Measurements from ENCODE around the gene FOXRED2.
A peak's percentile ranks its signal among the peaks of the same experiment; 100 is the strongest.
"Not testable (repeated sequence)": the region's sequence is repeated elsewhere in the genome, so short reads cannot be mapped to it uniquely, and the experiment has no call there.

The FOXRED2 gene

GRCh38 chr22:36519906-36520305, 13.1 kb upstream of the FOXRED2 start:
- not testable (repeated sequence) for DNase-seq (ENCODE audit: low read depth in 2 of 2, low spot score in 1 of 2)

DNA sequence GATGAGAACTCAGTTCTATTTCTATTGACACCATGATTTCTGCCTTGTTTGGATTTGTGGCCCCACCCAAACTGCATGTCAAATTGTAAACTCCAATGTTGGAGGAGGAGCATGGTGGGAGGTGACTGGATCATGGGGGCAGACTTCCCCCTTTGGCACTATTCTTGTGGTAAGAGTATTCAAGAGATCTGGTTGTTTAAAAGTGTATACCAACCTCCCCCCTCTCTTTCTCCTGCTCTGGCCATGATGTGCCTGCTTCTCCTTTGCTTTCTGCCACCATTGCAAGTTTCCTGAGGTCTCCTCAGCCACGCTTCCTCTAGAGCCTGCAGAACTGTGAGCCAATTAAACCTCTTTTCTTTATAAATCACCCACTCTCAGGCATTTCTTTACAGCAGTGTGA, 7.9 kb upstream of the FOXRED2 start:
- DNase-seq (ENCODE audit: low read depth in 2 of 2, low spot score in 1 of 2): no peak

GRCh38 chr22:36512991-36513390, 6.2 kb upstream of the FOXRED2 start:
- DNase-seq (ENCODE audit: low read depth in 2 of 2, low spot score in 1 of 2): no peak

GRCh38 chr22:36512333-36512732, 5.5 kb upstream of the FOXRED2 start:
- DNase-seq (ENCODE audit: low read depth in 2 of 2, low spot score in 1 of 2): no peak

DNA sequence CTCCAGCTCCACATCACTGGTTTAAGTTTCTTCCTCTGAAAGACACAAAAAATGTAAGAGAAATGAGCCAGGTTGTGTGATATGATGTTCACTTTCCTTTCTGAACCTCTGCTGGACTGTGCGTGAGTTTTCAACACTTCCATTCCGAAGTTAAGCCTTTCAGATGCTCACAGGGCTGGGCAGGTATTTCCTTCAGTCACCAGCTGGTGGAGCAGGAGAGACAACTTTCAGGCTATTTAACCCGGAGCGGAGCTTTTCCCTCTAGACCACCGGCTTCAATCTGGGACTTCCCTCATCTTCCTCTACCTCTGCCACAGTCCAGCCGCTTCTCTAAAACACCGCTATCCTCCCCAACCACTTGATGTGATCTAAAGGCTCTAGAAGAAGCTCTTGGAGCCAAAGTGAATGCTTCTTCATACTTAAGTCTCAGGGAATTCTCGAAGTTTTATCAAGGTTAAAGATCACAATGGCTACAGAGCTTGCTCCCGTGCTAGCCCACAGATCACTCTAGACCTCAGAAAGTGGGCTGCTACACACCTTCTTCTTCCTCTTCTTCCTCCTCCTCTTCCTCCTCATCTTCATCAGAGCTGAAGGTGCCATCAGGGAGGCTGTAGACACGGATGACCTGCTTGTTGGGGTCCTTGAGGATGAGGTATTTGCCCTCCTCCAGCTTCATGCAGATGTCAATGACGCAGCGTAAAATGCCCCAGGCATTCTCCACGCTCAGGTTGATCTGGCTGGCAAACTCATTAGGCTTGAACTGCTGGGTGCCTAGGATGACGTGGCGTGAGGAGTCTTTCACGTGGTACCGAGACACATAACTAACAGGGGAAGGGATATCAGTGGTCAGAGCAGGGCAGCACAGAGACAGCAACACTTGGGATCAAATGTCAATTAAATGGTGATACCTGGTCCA, 4.4 kb upstream of the FOXRED2 start:
- DNase-seq (ENCODE audit: low read depth in 2 of 2, low spot score in 1 of 2): no peak

- no peak for DNase-seq (ENCODE audit: low read depth in 2 of 2, low spot score in 1 of 2)
Observed at GRCh38 chr22:36510384-36510783, 3.5 kb upstream of the FOXRED2 start.

DNA sequence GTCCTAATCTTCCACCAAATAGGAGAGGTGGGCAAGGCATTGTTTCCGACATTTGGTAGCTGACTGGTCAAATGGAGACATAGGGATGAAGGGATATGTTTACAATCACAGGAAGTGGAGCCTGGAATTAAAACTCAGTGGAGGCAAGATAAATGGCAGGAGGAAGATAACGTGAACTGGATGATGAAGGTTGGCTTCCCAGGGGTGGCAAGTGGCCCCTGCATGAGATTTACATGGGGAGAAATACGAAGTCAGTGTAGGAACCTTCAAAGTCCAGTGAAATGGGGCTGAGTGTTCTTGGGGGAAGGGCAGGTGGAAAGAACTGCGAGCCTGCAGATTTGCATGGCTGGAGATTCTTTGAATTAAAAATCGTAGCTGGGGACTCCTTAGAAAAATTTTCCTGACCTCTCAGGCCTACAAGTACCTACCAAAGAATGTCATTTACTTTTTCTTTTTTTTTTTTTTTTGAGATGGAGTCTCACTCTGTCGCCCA, 724 bp upstream of the FOXRED2 start:
- no peak for DNase-seq (ENCODE audit: low read depth in 2 of 2, low spot score in 1 of 2)

DNA sequence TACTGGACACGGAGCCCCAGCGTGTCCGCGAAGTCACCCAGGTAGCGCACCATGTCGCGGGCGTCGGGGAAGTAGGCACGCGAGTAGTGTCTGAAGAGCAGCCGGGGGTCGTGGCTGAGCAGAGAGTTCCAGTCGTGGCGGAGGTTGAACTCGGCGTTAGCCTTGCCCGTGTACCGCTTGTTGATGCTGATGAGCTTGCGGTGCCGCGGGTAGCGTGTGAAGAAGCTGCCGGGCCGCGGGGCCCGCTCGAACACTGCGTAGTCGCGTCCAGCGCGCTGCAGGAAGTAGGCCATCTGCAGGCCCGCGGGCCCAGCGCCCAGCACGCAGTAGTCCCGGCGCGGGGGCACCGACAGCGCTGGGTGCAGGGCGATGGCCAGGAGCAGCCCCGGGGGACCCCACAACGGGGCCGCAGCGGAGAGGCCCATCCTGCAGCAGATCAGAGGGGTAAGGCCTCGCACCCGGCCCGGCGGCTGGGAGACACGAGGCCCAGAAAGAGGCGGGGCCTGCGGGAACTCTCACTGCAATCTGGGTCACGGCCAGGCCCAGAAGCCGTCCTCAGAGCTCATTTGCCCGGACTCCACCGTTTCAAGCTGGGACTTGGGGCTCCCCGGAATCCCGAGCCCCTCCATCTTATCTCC, 723 bp downstream of the FOXRED2 start:
- DNase-seq (ENCODE audit: low read depth in 2 of 2, low spot score in 1 of 2): no peak

- DNase-seq (ENCODE audit: low read depth in 2 of 2, low spot score in 1 of 2): no peak
Observed at GRCh38 chr22:36497910-36498665, 8.8 kb downstream of the FOXRED2 start.

DNA sequence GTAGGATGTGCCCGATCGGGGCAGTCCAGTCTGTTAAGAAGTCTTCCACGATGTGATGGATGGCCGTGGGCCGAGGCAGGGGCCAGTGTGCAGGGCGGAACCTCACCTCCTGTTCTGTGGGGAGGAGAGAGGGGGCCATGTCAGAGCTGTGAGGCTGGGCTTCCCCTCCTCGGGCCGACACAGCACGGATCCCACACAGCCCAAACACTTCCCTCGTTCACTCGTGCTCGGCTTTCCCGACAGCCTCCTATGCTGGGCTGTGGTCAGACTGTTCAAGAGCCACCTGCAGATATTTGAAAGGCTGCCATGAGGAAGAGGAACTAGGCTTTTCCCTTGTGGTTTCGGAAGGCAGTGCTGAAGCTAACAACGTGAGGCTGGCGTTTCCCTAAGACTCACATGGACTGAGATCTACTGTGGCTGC, 13.1 kb downstream of the FOXRED2 start:
- DNase-seq (ENCODE audit: low read depth in 2 of 2, low spot score in 1 of 2): no peak

DNA sequence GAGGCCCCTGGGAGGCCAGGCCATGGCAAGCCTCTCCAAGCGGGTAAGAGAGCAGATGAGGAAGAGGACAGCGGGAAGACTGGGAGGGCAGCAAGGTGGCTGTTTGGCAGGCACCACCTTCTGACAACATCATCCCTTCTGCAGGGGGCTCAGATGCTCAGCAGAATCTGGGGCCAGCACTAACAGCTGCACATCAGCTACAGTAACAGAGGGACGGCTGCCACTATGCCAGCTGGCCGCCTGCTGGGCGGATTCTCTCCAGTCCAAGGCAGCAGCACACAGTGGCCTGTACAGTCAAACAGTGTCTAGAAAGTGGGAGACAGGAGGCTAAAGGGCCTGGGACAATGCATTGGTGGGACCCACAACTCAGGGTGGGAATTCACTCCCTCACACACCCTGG, 14.7 kb downstream of the FOXRED2 start:
- DNase-seq (ENCODE audit: low read depth in 2 of 2, low spot score in 1 of 2): no peak

- DNase-seq (ENCODE audit: low read depth in 2 of 2, low spot score in 1 of 2): no peak
Observed at GRCh38 chr22:36491155-36491554, 15.7 kb downstream of the FOXRED2 start.

GRCh38 chr22:36486619-36487384, 20.0 kb downstream of the FOXRED2 start:
- peak; percentile 39 to 41 for DNase-seq (ENCODE audit: low read depth in 2 of 2, low spot score in 1 of 2)

- DNase-seq (ENCODE audit: low read depth in 2 of 2, low spot score in 1 of 2): peak; percentile 92
Observed at GRCh38 chr22:36481393-36482168, 25.3 kb downstream of the FOXRED2 start, which contains the start of gene TXN2. Gene TXN2 (minus strand): TSS chr22:36481640. CDS start chr22:36480837, 803 bp downstream.

- DNase-seq (ENCODE audit: low read depth in 2 of 2, low spot score in 1 of 2): no peak
Observed at GRCh38 chr22:36480941-36481392, 25.9 kb downstream of the FOXRED2 start.

DNA sequence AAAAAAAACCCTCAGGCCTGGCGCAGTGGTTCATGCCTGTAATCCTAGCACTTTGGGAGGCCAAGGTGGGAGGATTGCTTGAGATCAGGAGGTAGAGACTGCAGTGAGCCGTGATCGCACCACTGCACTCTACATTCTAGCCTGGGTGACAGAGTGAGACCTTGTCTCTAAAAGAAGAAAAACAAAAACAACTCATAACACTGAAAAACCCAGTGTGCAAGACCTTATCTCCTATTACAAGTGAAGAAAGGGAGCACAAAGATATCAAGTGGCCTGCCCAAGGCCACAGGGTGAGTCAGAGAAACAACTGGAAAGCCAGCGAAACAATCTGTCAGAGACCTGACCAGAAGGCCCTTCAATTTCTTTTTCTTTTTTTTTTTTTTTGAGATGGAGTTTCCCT, 27.9 kb downstream of the FOXRED2 start:
- no peak for DNase-seq (ENCODE audit: low read depth in 2 of 2, low spot score in 1 of 2)

GRCh38 chr22:36475341-36475740, 31.5 kb downstream of the FOXRED2 start:
- DNase-seq (ENCODE audit: low read depth in 2 of 2, low spot score in 1 of 2): no peak

- no peak for DNase-seq (ENCODE audit: low read depth in 2 of 2, low spot score in 1 of 2)
Observed at GRCh38 chr22:36472689-36473088, 34.2 kb downstream of the FOXRED2 start.

GRCh38 chr22:36471341-36471821, 35.5 kb downstream of the FOXRED2 start:
- DNase-seq (ENCODE audit: low read depth in 2 of 2, low spot score in 1 of 2): no peak

DNA sequence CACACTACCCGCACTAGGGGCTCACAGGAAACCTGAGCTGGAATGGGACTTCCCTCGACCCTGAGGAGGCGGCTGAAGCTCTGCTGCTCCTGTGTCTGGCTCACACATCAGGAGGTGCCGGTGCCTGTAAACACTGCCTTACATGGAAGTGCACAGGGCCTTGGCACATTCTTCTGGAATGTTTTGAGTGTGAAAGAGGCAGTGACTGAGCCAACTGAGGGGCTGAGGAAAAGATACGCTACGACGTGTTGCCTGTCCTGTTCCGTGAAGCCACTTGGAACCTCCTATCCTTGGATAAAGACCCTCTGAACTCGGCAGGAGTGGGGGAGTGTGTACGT, 35.9 kb downstream of the FOXRED2 start:
- DNase-seq (ENCODE audit: low read depth in 2 of 2, low spot score in 1 of 2): no peak
